ENCODE data around the gene COQ3.

DNA sequence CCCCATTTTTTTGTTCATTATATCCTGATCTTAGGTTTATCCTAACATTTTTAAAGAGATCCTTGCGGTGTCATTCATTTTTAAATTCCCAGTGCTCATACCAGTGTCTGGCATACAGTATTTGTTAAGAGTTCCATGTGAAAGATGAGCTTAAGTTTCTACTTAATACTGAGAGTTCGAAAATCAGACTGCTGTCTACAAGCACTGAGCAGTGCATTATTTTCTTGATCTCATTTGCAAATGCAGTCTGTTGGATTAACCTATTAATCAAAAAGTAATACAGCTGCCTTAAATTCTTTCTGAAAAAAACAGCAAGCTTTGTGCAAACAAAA lies 663 bp downstream of the COQ3 start:
- TF ChIP-seq EZH2 (IDR thresholded peaks at IDR 0.05; ENCODE audit: low read depth) = no peak
- TF ChIP-seq, protein P1, sequence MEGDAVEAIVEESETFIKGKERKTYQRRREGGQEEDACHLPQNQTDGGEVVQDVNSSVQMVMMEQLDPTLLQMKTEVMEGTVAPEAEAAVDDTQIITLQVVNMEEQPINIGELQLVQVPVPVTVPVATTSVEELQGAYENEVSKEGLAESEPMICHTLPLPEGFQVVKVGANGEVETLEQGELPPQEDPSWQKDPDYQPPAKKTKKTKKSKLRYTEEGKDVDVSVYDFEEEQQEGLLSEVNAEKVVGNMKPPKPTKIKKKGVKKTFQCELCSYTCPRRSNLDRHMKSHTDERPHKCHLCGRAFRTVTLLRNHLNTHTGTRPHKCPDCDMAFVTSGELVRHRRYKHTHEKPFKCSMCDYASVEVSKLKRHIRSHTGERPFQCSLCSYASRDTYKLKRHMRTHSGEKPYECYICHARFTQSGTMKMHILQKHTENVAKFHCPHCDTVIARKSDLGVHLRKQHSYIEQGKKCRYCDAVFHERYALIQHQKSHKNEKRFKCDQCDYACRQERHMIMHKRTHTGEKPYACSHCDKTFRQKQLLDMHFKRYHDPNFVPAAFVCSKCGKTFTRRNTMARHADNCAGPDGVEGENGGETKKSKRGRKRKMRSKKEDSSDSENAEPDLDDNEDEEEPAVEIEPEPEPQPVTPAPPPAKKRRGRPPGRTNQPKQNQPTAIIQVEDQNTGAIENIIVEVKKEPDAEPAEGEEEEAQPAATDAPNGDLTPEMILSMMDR (conservative IDR thresholded peaks at IDR 0.05) = no peak

Measured in PC-9 (cell line).